NCI-H2171 (cell line): Measurements from ENCODE around the gene FARP1.

Experiments used
- DNase-seq: peaks from one replicate; lab custom pipeline; 2025; lab: John Stamatoyannopoulos, UW

FARP1 gene

GRCh38 chr13:98482476-98483444 is 339.9 kb downstream of the FARP1 start:
- DNase-seq = no peak

GRCh38 chr13:98483601-98484288 is 340.9 kb downstream of the FARP1 start:
- no peak for DNase-seq

GRCh38 chr13:98484289-98485219 is 341.7 kb downstream of the FARP1 start:
- no peak for DNase-seq

GRCh38 chr13:98485561-98485960 is 342.7 kb downstream of the FARP1 start:
- DNase-seq = no peak

- no peak for DNase-seq
Observed at GRCh38 chr13:98486412-98486811, 343.5 kb downstream of the FARP1 start.

GRCh38 chr13:98487016-98487415 is 344.1 kb downstream of the FARP1 start:
- no peak for DNase-seq

- DNase-seq = no peak
Observed at GRCh38 chr13:98487522-98487921, 344.6 kb downstream of the FARP1 start.

- no peak for DNase-seq
Observed at GRCh38 chr13:98488736-98489135, 345.8 kb downstream of the FARP1 start.

GRCh38 chr13:98489446-98490194 is 346.7 kb downstream of the FARP1 start:
- peak; percentile 25 for DNase-seq

GRCh38 chr13:98490195-98490836 is 347.4 kb downstream of the FARP1 start:
- no peak for DNase-seq

- no peak for DNase-seq
Observed at GRCh38 chr13:98490866-98491265, 348.0 kb downstream of the FARP1 start.

GRCh38 chr13:98492335-98493041 is 349.6 kb downstream of the FARP1 start:
- no peak for DNase-seq

- DNase-seq = no peak
Observed at GRCh38 chr13:98493042-98493712, 350.3 kb downstream of the FARP1 start.

GRCh38 chr13:98494769-98495168 is 351.9 kb downstream of the FARP1 start:
- DNase-seq = no peak

- no peak for DNase-seq
Observed at GRCh38 chr13:98495627-98496478, 353.0 kb downstream of the FARP1 start.

GRCh38 chr13:98496479-98496791 is 353.5 kb downstream of the FARP1 start:
- no peak for DNase-seq

- no peak for DNase-seq
Observed at GRCh38 chr13:98496966-98497365, 354.1 kb downstream of the FARP1 start.

GRCh38 chr13:98500963-98501421 is 358.1 kb downstream of the FARP1 start:
- no peak for DNase-seq
